ENCODE measurements around the gene TM9SF3.

DNA sequence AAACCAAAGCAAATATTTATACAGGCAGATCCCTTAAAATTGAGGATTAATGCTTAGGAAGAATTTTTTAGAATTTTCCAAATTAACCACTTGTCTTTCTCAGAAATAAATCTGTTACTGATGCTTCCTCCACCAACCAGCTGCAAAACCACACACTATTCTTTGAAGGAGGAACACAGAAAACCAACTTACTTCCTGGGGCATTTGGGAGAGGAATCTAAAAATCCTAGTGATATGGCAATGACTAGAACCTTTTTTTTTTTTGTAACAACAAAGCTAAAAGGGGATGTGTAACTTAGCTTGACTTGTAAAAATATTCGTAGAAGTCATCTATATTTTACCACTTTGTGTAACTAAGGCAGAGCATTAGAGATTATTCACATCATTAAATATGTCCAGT, 5.1 kb upstream of the TM9SF3 start:
- TF ChIP-seq, protein P1, sequence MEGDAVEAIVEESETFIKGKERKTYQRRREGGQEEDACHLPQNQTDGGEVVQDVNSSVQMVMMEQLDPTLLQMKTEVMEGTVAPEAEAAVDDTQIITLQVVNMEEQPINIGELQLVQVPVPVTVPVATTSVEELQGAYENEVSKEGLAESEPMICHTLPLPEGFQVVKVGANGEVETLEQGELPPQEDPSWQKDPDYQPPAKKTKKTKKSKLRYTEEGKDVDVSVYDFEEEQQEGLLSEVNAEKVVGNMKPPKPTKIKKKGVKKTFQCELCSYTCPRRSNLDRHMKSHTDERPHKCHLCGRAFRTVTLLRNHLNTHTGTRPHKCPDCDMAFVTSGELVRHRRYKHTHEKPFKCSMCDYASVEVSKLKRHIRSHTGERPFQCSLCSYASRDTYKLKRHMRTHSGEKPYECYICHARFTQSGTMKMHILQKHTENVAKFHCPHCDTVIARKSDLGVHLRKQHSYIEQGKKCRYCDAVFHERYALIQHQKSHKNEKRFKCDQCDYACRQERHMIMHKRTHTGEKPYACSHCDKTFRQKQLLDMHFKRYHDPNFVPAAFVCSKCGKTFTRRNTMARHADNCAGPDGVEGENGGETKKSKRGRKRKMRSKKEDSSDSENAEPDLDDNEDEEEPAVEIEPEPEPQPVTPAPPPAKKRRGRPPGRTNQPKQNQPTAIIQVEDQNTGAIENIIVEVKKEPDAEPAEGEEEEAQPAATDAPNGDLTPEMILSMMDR (conservative IDR thresholded peaks at IDR 0.05; ENCODE audit: low read depth, low read length) = no peak
- TF ChIP-seq CEBPB (IDR thresholded peaks at IDR 0.05; ENCODE audit: low read depth, low read length) (no peak), CHD1 (IDR thresholded peaks at IDR 0.05; ENCODE audit: low read depth, low read length) (no peak), MAFK (IDR thresholded peaks at IDR 0.05; ENCODE audit: low read depth, low read length) (no peak), POLR2A (IDR thresholded peaks at IDR 0.05; ENCODE audit: low read depth, low read length) (no peak), RCOR1 (IDR thresholded peaks at IDR 0.05; ENCODE audit: insufficient replicate concordance, low read length) (no peak), RAD21 (IDR thresholded peaks at IDR 0.05; ENCODE audit: low read length) (no peak), MXI1 (IDR thresholded peaks at IDR 0.05; ENCODE audit: borderline replicate concordance, low read depth, low read length) (no peak), RFX5 (IDR thresholded peaks at IDR 0.05; ENCODE audit: low read depth, low read length) (no peak), BHLHE40 (IDR thresholded peaks at IDR 0.05; ENCODE audit: low read depth, low read length) (no peak)
- TF ChIP-seq, protein P2, sequence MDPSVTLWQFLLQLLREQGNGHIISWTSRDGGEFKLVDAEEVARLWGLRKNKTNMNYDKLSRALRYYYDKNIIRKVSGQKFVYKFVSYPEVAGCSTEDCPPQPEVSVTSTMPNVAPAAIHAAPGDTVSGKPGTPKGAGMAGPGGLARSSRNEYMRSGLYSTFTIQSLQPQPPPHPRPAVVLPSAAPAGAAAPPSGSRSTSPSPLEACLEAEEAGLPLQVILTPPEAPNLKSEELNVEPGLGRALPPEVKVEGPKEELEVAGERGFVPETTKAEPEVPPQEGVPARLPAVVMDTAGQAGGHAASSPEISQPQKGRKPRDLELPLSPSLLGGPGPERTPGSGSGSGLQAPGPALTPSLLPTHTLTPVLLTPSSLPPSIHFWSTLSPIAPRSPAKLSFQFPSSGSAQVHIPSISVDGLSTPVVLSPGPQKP (IDR thresholded peaks at IDR 0.05; ENCODE audit: borderline replicate concordance, low read depth, low read length) = no peak
